ENCODE results near the gene KRT39. TPM values are rescaled to one million over a fixed set of nuclear protein-coding genes. Genes with fewer than 3 reads are reported as not detected.
A peak's percentile ranks its signal among the peaks of the same experiment; 100 is the strongest.

The KRT39 gene
- polyA plus RNA-seq, 2 of the 4 experiments (the other 2 are of a cell fraction), result not detected

GRCh38 chr17:40915199-40915661, 51.5 kb downstream of the KRT39 start (continued):
- TF ChIP-seq PBX3 (IDR thresholded peaks at IDR 0.05) (no peak), CHD2 (IDR thresholded peaks at IDR 0.05; ENCODE audit: low read length, partially characterized antibody) (no peak), NPAS2 (CRISPR knock-in tag; IDR thresholded peaks at IDR 0.05; ENCODE audit: borderline replicate concordance) (no peak), CEBPB (IDR thresholded peaks at IDR 0.05) (peak; percentile 84 to 89), HDAC2 (IDR thresholded peaks at IDR 0.05) (no peak), HES2 (IDR thresholded peaks at IDR 0.05) (peak; percentile 60; the same call in 1 of the 2 replicates), CBX8 (IDR thresholded peaks at IDR 0.05) (no peak), FOSL2 (IDR thresholded peaks at IDR 0.05) (peak; percentile 96), FOSL2 (CRISPR knock-in tag; IDR thresholded peaks at IDR 0.05) (peak; percentile 98), MAFK (IDR thresholded peaks at IDR 0.05; ENCODE audit: partially characterized antibody) (peak; percentile 22), CHD4 (IDR thresholded peaks at IDR 0.05; ENCODE audit: borderline replicate concordance) (no peak), HEYL (CRISPR knock-in tag; IDR thresholded peaks at IDR 0.05) (no peak), CBX2 (IDR thresholded peaks at IDR 0.05; ENCODE audit: borderline replicate concordance, low read depth) (no peak), POLR2A (IDR thresholded peaks at IDR 0.05; ENCODE audit: low read length) (no peak), KDM1A (IDR thresholded peaks at IDR 0.05; ENCODE audit: low read depth) (no peak), EHMT2 (IDR thresholded peaks at IDR 0.05; ENCODE audit: low read depth) (no peak), KDM5A (IDR thresholded peaks at IDR 0.05) (no peak), RCOR1 (IDR thresholded peaks at IDR 0.05; ENCODE audit: low read depth, low read length) (no peak), NR3C1 (IDR thresholded peaks at IDR 0.05) (no peak), FOXS1 (CRISPR knock-in tag; IDR thresholded peaks at IDR 0.05) (no peak), ZNF302 (CRISPR knock-in tag; IDR thresholded peaks at IDR 0.05) (no peak), HOXB5 (CRISPR knock-in tag; IDR thresholded peaks at IDR 0.05) (no peak), RFX5 (IDR thresholded peaks at IDR 0.05) (no peak), HOXB13 (CRISPR knock-in tag; IDR thresholded peaks at IDR 0.05; ENCODE audit: low read depth) (no peak), FOSB (CRISPR knock-in tag; IDR thresholded peaks at IDR 0.05) (no peak), USF2 (IDR thresholded peaks at IDR 0.05) (no peak), ZC3H11A (IDR thresholded peaks at IDR 0.05) (no peak), ATOH8 (CRISPR knock-in tag; IDR thresholded peaks at IDR 0.05; ENCODE audit: low read depth) (no peak), ESRRA (IDR thresholded peaks at IDR 0.05; ENCODE audit: borderline replicate concordance, low read length) (no peak), SREBF2 (IDR thresholded peaks at IDR 0.05) (no peak), SMC3 (IDR thresholded peaks at IDR 0.05) (peak; percentile 26; the same call in 1 of the 3 replicates), HOXA7 (CRISPR knock-in tag; IDR thresholded peaks at IDR 0.05) (no peak), CTCF (IDR thresholded peaks at IDR 0.05) (no peak), BCL3 (IDR thresholded peaks at IDR 0.05) (peak; percentile 61; the same call in 1 of the 3 replicates), ZFP36 (IDR thresholded peaks at IDR 0.05; ENCODE audit: borderline replicate concordance, partially characterized antibody) (no peak), MAZ (IDR thresholded peaks at IDR 0.05; ENCODE audit: borderline replicate concordance, low read depth, low read length) (no peak), TP53 (CRISPR knock-in tag; IDR thresholded peaks at IDR 0.05) (no peak), MAX (IDR thresholded peaks at IDR 0.05) (no peak; the same call in 1 of the 2 replicates)

Measured in A549 (cell line).